HG02588 (cell line): ENCODE measurements around the gene HHAT.

Experiments used
- ATAC-seq: cut with Tn5 transposase; IDR thresholded peaks from one replicate; pipeline ENCODE4 v1.9.1; 2021; ENCODE audit warnings: mild to moderate bottlenecking, moderate library complexity; ENCODE audit not compliant: unreplicated experiment

The HHAT gene

GRCh38 chr1:210531475-210532222, 202.9 kb downstream of the HHAT start:
- ATAC-seq: no peak

- no peak for ATAC-seq
Measured at GRCh38 chr1:210532223-210532598, 203.5 kb downstream of the HHAT start.

- no peak for ATAC-seq
Measured at GRCh38 chr1:210535761-210536160, 207.1 kb downstream of the HHAT start.

- no peak for ATAC-seq
Measured at GRCh38 chr1:210536254-210536961, 207.7 kb downstream of the HHAT start.

GRCh38 chr1:210540288-210540687, 211.6 kb downstream of the HHAT start:
- no peak for ATAC-seq

GRCh38 chr1:210541680-210542358, 213.1 kb downstream of the HHAT start:
- no peak for ATAC-seq

GRCh38 chr1:210551899-210552298, 223.2 kb downstream of the HHAT start:
- ATAC-seq: no peak

- ATAC-seq: no peak
Measured at GRCh38 chr1:210553711-210554110, 225.0 kb downstream of the HHAT start.

GRCh38 chr1:210554382-210554781, 225.7 kb downstream of the HHAT start:
- no peak for ATAC-seq

GRCh38 chr1:210556475-210556874, 227.8 kb downstream of the HHAT start:
- no peak for ATAC-seq

- no peak for ATAC-seq
Measured at GRCh38 chr1:210557426-210558077, 228.8 kb downstream of the HHAT start.

- ATAC-seq: no peak
Measured at GRCh38 chr1:210558302-210558701, 229.6 kb downstream of the HHAT start.

- ATAC-seq: no peak
Measured at GRCh38 chr1:210565306-210565705, 236.6 kb downstream of the HHAT start.

- no peak for ATAC-seq
Measured at GRCh38 chr1:210568631-210569030, 239.9 kb downstream of the HHAT start.

GRCh38 chr1:210570116-210570515, 241.4 kb downstream of the HHAT start:
- no peak for ATAC-seq

GRCh38 chr1:210571356-210572284, 242.9 kb downstream of the HHAT start:
- no peak for ATAC-seq

GRCh38 chr1:210573141-210573540, 244.4 kb downstream of the HHAT start:
- ATAC-seq: no peak

- ATAC-seq: no peak
Measured at GRCh38 chr1:210582205-210582970, 253.7 kb downstream of the HHAT start.

GRCh38 chr1:210584439-210585113, 255.9 kb downstream of the HHAT start:
- peak; percentile 79 for ATAC-seq
